Gastrocnemius medialis (tissue), 4 donors: ENCODE data around the gene SAMD4B. TPM values are rescaled to one million over a fixed set of nuclear protein-coding genes. Genes with fewer than 3 reads are reported as not detected.
"Not testable (repeated sequence)": the region's sequence is repeated elsewhere in the genome, so short reads cannot be mapped to it uniquely, and the experiment has no call there.

ENCODE experiments used
- ATAC-seq, 2 donors: fragments of 150-250 bp; one replicate each; pipeline ENCODE4 v1.9.1; 2016
- DNase-seq, 2 donors: peaks; one replicate each; pipeline ENCODE4 v3.0.0-alpha.2; 2019
- H3K27ac ChIP-seq, 4 donors: fragments of 200-600 bp; sonication (generic); 1 replicate in 1 of 4; 2 replicates in 3 of 4; pipeline ENCODE4 v1.5.1; 2016 to 2018; ENCODE audit warnings: mild to moderate bottlenecking in 2 of 4, moderate library complexity in 1 of 4
- H3K27me3 ChIP-seq, 3 donors: fragments of 200-600 bp; sonication (generic) in 2 of 3; 1 replicate in 1 of 3; 2 replicates in 2 of 3; pipeline versions ENCODE4 v1.5.1 to v1.6.0; 2016 to 2019; ENCODE audit warnings: mild to moderate bottlenecking in 1 of 3, moderate library complexity in 1 of 3
- H3K36me3 ChIP-seq, 2 donors: fragments of 200-600 bp; sonication (generic) in 1 of 2; one replicate each; pipeline ENCODE4 v1.5.1; 2017 to 2018
- H3K4me1 ChIP-seq, 2 donors: fragments of 200-600 bp; sonication (generic) in 1 of 2; one replicate each; pipeline ENCODE4 v1.5.1; 2016 to 2017; ENCODE audit warnings: mild to moderate bottlenecking in 2 of 2
- H3K4me3 ChIP-seq, 4 donors: fragments of 200-600 bp; sonication (generic) in 3 of 4; 1 replicate in 1 of 4; 2 replicates in 3 of 4; pipeline ENCODE4 v1.5.1; 2016 to 2019; ENCODE audit warnings: mild to moderate bottlenecking in 2 of 4
- H3K9me3 ChIP-seq, 3 donors: fragments of 200-600 bp; sonication (generic) in 2 of 3; 1 replicate in 1 of 3; 2 replicates in 2 of 3; pipeline ENCODE4 v1.5.1; 2016 to 2019
- POLR2A ChIP-seq, 2 donors: fragments of 450-650 bp; IDR thresholded peaks; one replicate each; pipeline ENCODE4 v1.6.1; 2017; ENCODE audit warnings: antibody characterized with exemption in 2 of 2, mild to moderate bottlenecking in 2 of 2, moderate library complexity in 2 of 2
- in situ Hi-C, 4 donors: fragments of 200-750 bp; cut with MboI; loops; one replicate each; pipeline versions ENCODE4 v1.15.0 to v1.8.0; 2017; ENCODE audit warnings: low sequenced_read_pairs in 4 of 4
- intact Hi-C: fragments of 100-400 bp; cut with DNase I; formaldehyde crosslinking; loops from one replicate; pipeline ENCODE4 v1.15.1; 2023; ENCODE audit warnings: low total_unique reads
- total RNA-seq, 4 donors: library from RNA; depleted of rRNA; stranded (reverse); fragments of >200 nt; gene quantifications; one replicate each; pipeline versions ENCODE4 v1.1.0 to v1.2.3, GENCODE V29; 2016
- TF ChIP-seq, protein P1 (sequence below), 5 experiments: fragments of 450-650 bp in 3 of 5; fragments of 200-600 bp in 2 of 5; sonication (generic) in 2 of 5; IDR thresholded peaks in 4 of 5; conservative IDR thresholded peaks in 1 of 5; 1 replicate in 4 of 5; 2 replicates in 1 of 5; pipeline ENCODE4 v1.5.1; 2016 to 2019; ENCODE audit warnings: antibody characterized with exemption in 5 of 5, mild to moderate bottlenecking in 3 of 5, moderate library complexity in 3 of 5

The SAMD4B gene
- total RNA-seq, 4 donors from 2014 or later: 30.9 to 63.7 (median 59.2) TPM

DNA sequence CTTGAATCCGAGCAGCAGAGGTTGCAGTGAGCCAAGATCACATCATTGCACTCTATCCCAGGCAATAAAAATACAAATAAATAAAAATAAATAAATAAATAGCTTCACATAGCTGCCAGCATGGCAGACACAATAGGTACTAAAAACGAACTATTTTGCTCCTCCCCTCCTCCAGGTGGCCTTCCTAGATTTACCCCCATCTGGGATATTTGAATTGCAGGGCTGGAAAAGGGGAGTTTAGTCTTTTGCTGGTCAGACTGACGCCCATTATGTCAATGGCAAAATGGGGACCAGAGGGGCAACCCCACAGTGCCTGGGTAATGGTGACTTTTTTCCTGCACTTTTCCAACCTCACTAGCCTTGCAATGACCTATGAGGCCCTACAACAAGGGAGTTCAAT, 5.7 kb upstream of the SAMD4B start:
- Histone ChIP-seq H3K27me3 (no peaks in the 10 kb centered on the region), H3K36me3 (no peaks in the 10 kb centered on the region), H3K4me1 (peaks cover 6 to 11% of the 10 kb centered on the region in 2 donors), H3K27ac (peak overlapping the region in 3 of 4 donors; percentile 22 to 57 (median 37)), H3K9me3 (no peaks in the 10 kb centered on the region), H3K4me3 (no peak overlapping the region)
- intact Hi-C loops: no loop called here
- in situ Hi-C loops: loop anchor here in 2 of 4 donors (25.0 kb wide), 1 partner anchor 201 kb away; the partner anchor contains the start of genes EID2 (in 2 of the 2) and EID2B (in 2 of the 2)
- no peak for DNase-seq
- no peak for TF ChIP-seq POLR2A (IDR thresholded peaks at IDR 0.05)
- TF ChIP-seq, protein P1, sequence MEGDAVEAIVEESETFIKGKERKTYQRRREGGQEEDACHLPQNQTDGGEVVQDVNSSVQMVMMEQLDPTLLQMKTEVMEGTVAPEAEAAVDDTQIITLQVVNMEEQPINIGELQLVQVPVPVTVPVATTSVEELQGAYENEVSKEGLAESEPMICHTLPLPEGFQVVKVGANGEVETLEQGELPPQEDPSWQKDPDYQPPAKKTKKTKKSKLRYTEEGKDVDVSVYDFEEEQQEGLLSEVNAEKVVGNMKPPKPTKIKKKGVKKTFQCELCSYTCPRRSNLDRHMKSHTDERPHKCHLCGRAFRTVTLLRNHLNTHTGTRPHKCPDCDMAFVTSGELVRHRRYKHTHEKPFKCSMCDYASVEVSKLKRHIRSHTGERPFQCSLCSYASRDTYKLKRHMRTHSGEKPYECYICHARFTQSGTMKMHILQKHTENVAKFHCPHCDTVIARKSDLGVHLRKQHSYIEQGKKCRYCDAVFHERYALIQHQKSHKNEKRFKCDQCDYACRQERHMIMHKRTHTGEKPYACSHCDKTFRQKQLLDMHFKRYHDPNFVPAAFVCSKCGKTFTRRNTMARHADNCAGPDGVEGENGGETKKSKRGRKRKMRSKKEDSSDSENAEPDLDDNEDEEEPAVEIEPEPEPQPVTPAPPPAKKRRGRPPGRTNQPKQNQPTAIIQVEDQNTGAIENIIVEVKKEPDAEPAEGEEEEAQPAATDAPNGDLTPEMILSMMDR (IDR thresholded peaks at IDR 0.05 in 4 of 5, conservative IDR thresholded peaks at IDR 0.05 in 1 of 5): no peak
- ATAC-seq: no peak

DNA sequence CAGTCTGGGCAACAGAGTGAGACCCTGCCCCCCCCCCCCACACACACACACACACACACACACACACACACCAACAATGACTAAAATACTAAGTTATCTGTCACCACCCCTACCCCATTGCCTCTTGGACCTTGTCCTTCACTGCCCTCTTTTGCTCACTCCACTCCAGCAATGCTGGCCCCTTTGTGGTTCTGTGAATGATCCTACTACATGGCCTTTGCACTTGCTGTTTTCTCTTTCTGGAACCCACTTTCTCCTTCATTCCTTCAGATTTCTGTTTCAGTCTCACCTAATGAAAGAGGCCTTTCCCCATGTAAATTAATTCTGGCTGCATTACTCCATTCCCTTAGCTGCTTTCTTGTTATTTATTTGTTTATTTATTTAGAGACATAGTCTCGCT, 2.5 kb upstream of the SAMD4B start:
- intact Hi-C loops (loop anchor here (5.0 kb wide), 3 partner anchors 143 to 437 kb away; partner anchors contain the start of gene TIMM50), in situ Hi-C loops (loop anchor here in 3 of 4 donors (10.0 to 25.0 kb wide), 3 partner anchors 55 to 198 kb away; partner anchors contain the start of genes EID2B (in 3 of the 3), EID2 (in 2 of the 3), MED29 (in 1 of the 3) and PAF1 (in 1 of the 3))
- Histone ChIP-seq H3K27ac (no peak overlapping the region), H3K4me3 (no peak overlapping the region), H3K9me3 (no peaks in the 10 kb centered on the region), H3K4me1 (peaks cover 22 to 32% of the 10 kb centered on the region in 2 donors), H3K27me3 (no peaks in the 10 kb centered on the region), H3K36me3 (no peaks in the 10 kb centered on the region)
- DNase-seq: no peak
- no peak for ATAC-seq
- TF ChIP-seq, protein P1 (IDR thresholded peaks at IDR 0.05 in 4 of 5, conservative IDR thresholded peaks at IDR 0.05 in 1 of 5): no peak
- TF ChIP-seq POLR2A (IDR thresholded peaks at IDR 0.05): no peak

DNA sequence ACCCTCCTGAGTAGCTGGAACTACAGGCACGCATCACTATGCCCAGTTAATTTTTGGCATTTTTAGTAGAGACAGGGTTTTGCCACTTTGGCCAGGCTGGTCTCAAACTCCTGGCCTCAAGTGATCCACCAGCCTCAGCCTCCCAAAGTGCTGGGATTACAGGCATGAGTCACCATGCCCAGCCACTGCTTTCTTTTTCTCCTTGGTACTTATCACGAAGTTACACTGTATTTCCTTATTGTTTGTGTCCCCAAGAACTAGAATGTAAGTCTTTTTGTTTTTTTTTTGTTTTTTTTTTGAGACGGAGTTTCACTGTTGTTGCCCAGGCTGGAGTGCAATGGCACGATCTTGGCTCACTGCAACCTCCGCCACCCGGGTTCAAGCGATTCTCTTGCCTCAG, 2.1 kb upstream of the SAMD4B start:
- H3K4me1 ChIP-seq: peaks cover 25 to 37% of the 10 kb centered on the region in 2 donors
- ATAC-seq, DNase-seq, H3K27ac ChIP-seq, H3K9me3 ChIP-seq, H3K27me3 ChIP-seq, H3K4me3 ChIP-seq, H3K36me3 ChIP-seq: not testable (repeated sequence)
- in situ Hi-C loops: loop anchor here in 3 of 4 donors (10.0 to 25.0 kb wide), 3 partner anchors 55 to 197 kb away; partner anchors contain the start of genes EID2B (in 3 of the 3), EID2 (in 2 of the 3), MED29 (in 1 of the 3) and PAF1 (in 1 of the 3)
- intact Hi-C loops: loop anchor here (5.0 kb wide), 3 partner anchors 142 to 438 kb away; partner anchors contain the start of gene TIMM50

DNA sequence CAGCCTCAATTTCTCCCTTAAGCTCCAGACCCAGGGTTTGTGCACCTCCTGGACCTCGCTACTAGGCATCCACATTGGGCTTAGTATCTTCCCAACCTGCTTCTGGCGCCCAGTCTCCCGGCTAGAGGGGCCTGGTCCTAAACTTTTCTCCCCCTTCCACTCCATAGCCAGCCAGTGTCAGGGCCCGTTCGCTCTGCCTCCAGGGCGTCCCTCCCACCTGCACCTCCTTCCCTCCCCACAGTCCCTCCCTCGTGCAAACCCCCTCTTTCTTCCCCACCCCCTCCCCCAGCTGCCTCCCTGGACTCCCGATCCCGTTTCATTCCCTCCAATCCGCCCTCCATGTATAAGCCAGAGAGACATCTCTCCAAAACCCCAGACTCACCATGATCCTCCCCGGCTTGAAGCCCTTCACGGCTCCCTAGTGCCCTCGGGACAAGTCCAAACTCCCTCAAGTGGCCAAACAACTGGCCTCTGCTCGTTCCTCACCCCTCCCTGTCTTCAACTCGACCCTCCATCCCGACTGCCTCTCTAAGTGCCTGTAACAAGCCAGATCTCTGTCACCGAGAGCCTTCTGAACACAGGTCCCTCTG, 997 bp upstream of the SAMD4B start:
- H3K27me3 ChIP-seq: no peaks in the 10 kb centered on the region
- DNase-seq (peak; percentile 14 to 34), ATAC-seq (peak; percentile 16 to 25)
- no peaks in the 10 kb centered on the region for H3K9me3 ChIP-seq
- in situ Hi-C loops: loop anchor here in 3 of 4 donors (10.0 to 25.0 kb wide), 3 partner anchors 54 to 196 kb away; partner anchors contain the start of genes EID2B (in 3 of the 3), EID2 (in 2 of the 3), MED29 (in 1 of the 3) and PAF1 (in 1 of the 3)
- peak overlapping the region; percentile 84 to 92 (median 89) for H3K27ac ChIP-seq
- TF ChIP-seq, protein P1 (IDR thresholded peaks at IDR 0.05 in 4 of 5, conservative IDR thresholded peaks at IDR 0.05 in 1 of 5): no peak
- TF ChIP-seq POLR2A (IDR thresholded peaks at IDR 0.05): no peak
- H3K4me1 ChIP-seq: peaks cover 31 to 48% of the 10 kb centered on the region in 2 donors
- intact Hi-C loops: loop anchor here (5.0 kb wide), 3 partner anchors 141 to 439 kb away; partner anchors contain the start of gene TIMM50
- peak overlapping the region; percentile 60 to 91 (median 83) for H3K4me3 ChIP-seq
- no peaks in the 10 kb centered on the region for H3K36me3 ChIP-seq
